NCI-H187 treated with DMSO at 0.1 percent for 48 hours (cell line): ENCODE data around the gene FERMT1.
"Not testable (repeated sequence)": the region's sequence is repeated elsewhere in the genome, so short reads cannot be mapped to it uniquely, and the experiment has no call there.

Source experiments
- DNase-seq: peaks from one replicate; lab custom pipeline; 2025; lab: John Stamatoyannopoulos, UW

FERMT1 gene

GRCh38 chr20:6115221-6115895 lies 7.5 kb downstream of the FERMT1 start:
- DNase-seq: no peak

- no peak for DNase-seq
These were observed 8.1 kb downstream of the FERMT1 start for GRCh38 chr20:6114696-6115095.

- DNase-seq: no peak
These were observed 8.9 kb downstream of the FERMT1 start for GRCh38 chr20:6113951-6114350.

GRCh38 chr20:6112965-6113364 lies 9.9 kb downstream of the FERMT1 start:
- DNase-seq: not testable (repeated sequence)

GRCh38 chr20:6108330-6108729 lies 14.5 kb downstream of the FERMT1 start:
- no peak for DNase-seq

DNA sequence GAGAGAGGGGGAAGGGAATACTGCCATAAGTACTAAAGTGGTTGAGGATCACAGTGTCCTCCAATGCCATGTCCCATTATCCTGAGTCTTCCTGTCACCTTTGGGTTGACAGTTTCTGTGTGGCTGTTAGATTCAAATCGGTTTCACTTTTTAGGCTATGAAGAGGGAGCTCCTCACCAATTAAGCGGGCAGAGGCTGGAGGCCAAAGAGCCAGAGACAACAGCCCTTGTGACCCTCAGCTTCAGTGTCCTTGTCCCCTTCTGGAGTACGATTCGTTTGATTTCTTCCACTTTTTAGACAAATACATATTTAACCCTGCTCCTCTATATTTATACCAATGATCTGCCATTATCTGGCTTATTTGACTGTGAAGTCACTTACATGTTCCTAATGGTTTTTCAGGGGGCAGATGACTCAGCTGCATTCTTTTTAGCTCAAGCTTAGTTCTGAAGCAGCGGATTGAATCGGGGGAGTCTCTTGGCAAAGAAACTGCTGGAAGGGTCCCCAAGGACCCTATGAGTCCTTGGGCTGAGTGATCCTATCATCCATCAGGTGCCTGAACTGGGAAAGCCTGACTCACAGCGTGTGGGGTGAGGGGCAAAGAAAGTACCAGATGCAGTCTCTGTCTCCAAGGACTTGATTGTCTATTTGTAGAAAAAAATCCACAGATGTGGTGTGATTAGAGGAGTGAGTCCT lies 18.2 kb downstream of the FERMT1 start:
- no peak for DNase-seq

DNA sequence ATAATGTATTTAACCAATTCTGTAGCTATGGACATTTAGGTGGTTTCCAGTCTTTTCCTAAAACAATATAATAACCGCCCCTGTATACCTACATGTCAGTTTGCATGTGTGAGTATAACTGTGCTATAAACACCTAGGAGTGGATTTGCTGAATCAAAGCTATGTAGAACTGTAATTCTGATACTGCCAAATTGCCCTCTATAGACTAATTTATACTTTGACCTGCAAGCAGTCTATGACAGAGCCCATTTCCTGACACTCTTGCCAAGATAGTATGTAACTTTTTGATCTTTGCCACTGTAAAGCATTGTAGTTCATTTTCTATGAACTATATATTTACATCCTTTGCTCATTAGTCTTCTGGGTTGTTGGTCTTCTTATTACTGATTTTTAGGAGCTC lies 19.5 kb downstream of the FERMT1 start:
- no peak for DNase-seq

- no peak for DNase-seq
These were observed 21.5 kb downstream of the FERMT1 start for GRCh38 chr20:6101346-6101745.

GRCh38 chr20:6100246-6100645 lies 22.6 kb downstream of the FERMT1 start:
- no peak for DNase-seq

GRCh38 chr20:6099819-6100218 lies 23.0 kb downstream of the FERMT1 start:
- no peak for DNase-seq

DNA sequence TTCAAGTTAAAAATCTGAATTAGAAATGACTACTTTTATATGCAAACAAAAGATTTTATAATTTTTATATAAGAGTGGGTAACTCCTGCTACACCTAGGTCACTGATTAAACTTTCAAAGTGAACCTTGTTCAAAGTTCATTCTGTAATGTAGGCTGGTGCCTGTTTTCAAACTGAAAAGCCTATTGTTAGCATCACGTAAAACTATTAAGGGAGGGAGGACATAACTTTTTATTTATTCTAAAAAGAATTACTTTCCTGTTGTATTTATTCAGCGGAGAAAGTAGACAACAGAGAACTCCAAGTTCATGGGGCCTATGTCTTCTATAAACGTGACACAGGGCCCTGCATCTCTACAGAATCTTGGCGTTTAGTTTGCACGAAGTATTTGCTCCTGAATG lies 27.4 kb downstream of the FERMT1 start:
- DNase-seq: no peak

DNA sequence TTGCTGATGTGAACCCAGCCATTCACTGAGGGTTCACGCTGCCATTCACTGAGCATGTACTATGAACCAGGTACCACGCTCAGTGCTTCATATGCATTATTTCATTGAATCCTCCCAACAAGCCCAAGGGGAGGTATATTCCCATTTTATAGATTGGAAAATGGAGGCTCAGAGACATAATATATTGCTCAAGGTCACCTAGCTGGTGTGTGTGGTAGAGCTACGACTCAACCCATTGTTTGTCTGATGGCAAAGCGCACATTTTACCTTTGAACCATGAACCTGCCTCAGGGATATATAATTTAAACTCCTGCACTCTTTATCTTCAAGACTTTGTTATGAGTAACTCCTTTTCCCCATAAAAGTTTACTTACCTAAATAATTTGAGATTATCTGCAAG lies 28.3 kb downstream of the FERMT1 start:
- no peak for DNase-seq

DNA sequence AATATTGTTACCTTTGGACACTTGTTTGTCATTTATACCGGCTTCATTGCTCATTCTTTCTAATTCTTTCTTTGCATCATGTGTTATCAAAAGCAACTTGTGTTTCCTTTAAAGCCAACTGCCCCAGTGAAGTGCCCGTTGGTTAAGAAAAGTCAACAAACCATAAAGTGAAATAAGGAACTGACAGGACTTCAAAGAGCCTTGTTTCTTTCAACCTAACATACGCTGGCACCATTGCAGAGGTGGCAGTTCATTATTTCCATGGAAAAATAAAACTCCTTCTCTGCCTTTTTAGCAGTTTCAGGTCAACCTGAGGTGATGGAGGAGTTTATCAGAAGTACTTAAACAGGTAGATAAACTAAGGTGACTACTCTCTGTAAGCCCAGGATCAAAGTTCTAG lies 28.8 kb downstream of the FERMT1 start:
- no peak for DNase-seq

GRCh38 chr20:6091661-6092060 lies 31.2 kb downstream of the FERMT1 start:
- DNase-seq: no peak

DNA sequence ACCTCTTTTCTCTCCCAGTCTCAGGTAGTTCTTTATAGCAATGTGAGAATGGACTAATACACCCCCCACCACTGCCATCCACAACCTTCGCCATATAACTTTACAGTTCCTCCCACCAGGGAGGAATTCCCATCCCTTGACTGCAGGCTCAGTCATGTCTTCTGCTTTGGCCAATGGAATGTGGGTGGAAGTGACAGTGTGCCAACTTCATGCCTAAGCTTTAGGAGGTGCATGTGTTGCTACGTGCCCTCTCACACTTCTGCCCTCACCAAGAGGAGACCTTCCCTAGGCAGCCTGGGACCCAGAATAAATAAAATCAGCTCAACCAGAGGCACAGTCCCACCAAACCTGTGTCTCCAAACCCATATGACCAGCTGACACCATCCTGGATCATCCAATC lies 36.0 kb downstream of the FERMT1 start:
- DNase-seq: no peak

DNA sequence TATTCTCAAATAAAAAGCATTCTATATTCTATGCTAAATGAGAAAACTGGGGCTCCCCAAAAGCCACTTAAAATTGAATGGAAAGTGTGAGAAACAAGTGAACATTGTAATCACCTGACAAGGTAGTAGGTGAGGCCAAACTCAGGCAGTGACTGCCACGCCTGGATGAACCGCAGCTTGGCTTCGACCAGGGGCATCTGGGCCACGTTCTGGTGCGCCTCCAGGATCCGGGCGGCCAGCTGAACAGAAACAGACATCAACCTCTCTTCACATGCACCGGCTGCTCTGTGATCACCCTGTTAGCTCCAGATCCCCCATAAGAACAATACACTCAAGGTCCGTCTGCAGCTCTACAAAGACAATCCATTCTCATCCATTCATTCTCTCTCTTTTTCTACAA lies 38.9 kb downstream of the FERMT1 start:
- no peak for DNase-seq

DNA sequence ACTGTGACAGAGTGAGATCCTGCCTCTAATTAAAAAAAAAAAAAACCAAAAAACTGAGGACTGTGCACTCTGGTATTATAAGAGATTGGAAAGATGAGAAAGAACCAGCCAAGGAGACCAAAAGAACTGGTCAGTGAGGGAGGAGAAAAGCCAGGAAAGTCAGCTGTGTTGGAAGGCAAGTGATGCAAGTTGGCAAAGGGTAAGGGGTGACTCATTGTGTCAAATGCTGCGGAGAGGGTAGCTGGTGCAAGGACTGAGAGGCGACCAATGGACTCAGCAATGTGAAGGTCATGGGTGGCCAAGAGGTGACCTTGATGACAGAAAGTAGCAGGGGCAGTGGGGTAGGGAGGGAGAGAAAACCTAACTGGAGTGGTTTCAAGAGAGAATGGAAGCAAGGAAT lies 41.6 kb downstream of the FERMT1 start:
- no peak for DNase-seq

GRCh38 chr20:6079016-6079415 lies 43.8 kb downstream of the FERMT1 start:
- no peak for DNase-seq

DNA sequence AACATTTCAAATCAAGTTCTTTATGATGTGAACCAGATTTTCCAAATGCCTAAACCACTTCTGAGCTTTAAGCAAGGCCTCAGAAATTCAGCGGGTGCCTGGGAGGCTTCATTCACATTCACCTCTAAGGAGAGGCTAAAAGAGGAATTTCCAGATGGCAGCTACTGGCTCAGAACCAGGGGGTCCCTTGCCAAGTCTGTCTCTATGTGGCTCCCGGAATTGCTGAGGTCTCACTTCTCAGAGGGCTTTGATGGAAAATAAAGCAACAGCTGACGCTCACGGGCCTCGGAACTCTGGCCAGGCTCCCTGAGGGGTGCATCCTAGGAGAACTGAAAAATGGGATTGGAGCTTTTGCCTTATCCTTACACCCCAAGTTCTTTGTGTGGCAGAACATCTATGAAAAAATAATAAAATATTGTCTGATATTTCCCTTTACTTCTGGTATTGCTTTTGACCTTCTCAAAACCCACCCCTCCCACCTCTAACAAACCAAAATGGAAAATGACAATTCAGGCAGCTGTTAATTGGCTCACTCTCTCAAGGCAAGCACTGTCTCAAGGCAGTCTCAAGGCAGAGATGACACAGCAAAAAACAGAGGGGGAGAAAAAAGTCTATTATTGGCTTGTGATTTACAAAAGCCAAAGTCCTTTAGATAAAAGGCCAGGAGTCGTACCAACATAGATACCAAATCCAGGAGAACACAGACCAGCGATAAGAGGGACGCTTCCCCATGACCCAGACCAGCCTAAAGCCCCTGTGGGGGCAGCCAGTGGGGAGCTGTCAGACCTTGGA lies 47.2 kb downstream of the FERMT1 start:
- no peak for DNase-seq

DNA sequence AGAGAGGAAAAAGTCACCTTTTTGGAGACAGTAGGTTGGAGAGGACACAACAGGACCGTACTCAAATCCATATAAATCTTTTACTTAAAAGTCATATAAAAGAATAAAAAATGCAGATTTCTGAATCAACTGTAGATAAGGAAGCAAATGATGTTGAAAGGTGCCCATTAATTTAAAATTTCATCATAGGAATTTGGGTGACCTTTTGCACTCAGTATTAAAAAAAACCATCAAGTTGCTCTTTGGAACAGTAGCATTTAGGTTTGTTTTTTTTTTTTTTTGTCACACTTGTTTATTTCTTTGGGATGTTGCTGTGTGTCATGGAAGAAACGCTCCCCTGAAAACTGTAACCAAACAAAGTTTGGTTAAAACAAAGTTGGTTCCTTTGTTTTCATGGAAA lies 48.0 kb downstream of the FERMT1 start:
- no peak for DNase-seq

DNA sequence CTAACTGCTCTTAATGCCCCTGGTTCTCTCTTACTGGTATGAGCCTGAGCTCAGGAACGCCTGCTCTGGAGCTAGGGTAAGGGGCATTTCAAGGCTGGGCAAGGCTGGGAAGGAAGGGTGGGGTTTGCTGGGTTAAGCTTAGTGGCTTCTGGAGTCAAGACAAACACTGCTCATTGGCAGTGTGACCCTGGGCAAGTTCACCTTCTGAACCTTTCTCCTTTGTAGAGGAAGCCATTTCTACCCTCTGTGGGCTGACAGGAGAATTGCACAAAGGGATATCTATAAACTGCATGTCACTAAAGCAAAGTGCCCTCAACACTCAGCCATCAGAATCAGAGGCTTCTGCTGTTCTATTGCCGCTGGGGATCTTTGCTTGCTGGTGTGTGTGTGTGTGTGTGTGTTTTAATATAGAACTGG lies 48.7 kb downstream of the FERMT1 start:
- no peak for DNase-seq

DNA sequence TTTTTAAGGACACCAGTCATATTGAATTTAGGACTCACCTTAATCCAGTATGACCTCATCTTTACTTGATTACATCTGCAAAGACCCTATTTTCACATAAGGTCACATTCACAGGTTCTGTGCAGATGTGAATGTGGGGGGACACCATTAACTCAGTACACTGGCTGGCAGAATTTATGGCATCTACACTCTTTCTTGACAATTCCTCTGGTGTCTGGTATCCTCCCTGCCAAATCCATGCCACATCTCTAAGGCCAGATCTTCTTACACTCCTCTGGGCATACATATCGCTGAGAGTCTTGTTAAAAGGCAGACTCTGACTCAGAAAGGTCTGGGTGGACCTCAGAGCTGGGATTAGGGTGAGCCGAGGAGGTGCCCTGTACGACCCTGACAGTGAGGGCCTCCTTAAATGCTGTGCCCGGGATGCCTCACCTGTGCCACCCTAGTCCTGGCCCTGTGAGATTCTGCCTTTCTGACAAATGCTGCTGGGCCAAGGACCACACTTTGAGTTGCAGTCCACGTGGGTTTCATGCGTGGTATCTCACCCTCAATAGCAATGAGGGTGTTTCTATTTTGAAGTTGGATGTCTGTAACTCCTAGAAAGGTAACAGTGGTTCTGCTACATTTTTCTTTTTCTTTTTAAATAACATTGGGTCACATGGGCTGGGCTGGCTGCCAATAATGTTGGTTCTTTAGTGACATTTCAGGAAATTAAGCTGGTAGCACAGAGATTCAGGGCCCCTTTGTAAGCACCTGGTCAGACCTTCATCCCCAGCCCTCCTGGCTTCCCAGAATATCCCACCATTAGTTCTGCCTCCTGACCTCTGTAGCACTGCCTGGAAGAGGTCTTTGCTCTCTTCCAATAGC lies 51.8 kb downstream of the FERMT1 start:
- DNase-seq: no peak
